NCI-H446 (cell line): ENCODE measurements around the gene FTSJ3.

Experiments
- DNase-seq, 2 experiments: peaks; one replicate each; lab custom pipeline; 2025; lab: John Stamatoyannopoulos, UW

Gene FTSJ3

DNA sequence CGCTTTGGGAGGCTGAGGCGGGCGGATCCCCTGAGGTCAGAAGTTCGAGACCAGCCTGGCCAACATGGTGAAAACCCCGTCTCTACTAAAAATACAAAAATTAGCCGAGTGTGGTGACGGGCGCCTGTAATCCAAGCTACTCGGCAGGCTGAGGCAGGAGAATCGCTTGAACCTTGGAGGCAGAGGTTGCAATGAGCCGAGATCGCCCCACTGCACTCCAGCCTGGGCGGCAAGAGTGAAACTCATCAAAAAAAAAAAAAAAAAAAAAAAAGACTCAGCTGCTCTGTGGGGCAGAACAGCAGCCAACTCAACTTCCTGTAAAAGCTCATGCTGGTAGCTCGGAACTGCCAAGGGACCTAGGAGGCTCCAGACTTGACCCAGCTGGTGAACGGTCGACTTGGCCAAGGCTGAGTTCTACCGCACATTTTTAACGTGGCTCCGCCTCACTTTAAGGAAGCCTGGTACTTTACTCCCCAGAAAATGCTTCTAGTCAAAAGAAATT lies 16.0 kb upstream of the FTSJ3 start:
- peak in 1 of 2 experiments; percentile 46 for DNase-seq

DNA sequence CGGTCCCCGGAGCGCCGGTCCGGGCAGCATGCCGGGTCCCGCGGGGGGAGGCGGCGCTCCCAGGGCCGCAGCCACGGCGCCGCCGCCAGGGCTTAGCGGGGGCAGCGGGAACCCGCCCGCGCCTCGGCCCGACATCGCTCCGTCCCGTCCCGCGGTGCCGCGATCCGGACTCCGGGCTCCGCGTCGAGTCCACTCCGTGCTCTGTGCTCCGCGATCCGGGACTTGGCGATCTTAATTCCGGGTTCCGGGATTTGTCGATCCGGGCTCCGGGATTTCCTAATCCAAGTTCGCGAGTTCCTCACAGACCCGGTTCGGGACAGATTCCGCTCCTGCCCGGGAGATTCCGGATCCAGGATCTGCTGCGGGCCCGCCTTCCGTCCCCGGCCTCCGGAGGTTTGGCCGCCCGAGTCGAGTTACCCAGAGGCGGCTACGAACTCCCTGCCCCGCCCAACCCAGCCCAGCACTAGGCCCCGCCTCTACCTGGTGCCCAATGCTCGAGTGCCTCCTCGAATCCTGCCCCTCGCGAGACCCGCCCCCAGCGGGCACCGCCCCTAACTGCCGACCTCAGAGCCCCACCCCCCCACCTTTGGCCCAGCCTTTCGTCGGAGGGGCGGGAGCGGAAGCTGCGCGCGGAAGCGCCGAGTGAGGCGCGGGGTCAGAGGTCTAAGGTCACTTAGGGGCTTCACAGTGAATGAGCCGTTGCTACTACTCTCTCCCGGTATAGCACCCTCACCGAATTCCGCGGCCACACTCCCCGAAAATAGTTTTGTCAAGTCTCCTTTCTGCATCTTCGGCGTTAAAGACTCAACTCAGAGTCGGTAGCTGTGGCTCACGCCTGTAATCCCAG lies 15.3 kb upstream of the FTSJ3 start, which contains the start of gene SMARCD2:
Gene SMARCD2 (minus strand): TSS at position 146 of the 847 bp plus-strand sequence. CDS start 11 bp downstream, at position 135.
- peak; percentile 94 to 98 for DNase-seq

DNA sequence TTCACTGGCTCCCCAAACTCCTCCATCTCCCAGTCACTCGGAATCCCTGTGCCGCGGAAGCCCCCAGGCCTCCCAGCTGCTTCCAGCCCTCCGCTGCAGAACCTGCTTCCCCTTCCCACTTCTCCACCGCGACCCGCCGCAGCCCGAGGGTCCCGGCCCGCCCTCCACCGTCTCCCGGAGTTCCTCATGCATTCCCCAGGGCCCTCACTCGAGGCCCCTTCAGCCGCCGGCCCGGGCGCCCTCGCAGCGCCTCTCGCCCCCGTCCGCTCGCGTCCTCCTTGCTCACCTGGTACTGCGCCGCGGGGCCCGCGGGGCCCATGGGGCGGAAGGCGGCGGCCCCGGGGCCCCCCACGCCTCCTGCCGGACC lies 14.7 kb upstream of the FTSJ3 start:
- DNase-seq, result no peak

DNA sequence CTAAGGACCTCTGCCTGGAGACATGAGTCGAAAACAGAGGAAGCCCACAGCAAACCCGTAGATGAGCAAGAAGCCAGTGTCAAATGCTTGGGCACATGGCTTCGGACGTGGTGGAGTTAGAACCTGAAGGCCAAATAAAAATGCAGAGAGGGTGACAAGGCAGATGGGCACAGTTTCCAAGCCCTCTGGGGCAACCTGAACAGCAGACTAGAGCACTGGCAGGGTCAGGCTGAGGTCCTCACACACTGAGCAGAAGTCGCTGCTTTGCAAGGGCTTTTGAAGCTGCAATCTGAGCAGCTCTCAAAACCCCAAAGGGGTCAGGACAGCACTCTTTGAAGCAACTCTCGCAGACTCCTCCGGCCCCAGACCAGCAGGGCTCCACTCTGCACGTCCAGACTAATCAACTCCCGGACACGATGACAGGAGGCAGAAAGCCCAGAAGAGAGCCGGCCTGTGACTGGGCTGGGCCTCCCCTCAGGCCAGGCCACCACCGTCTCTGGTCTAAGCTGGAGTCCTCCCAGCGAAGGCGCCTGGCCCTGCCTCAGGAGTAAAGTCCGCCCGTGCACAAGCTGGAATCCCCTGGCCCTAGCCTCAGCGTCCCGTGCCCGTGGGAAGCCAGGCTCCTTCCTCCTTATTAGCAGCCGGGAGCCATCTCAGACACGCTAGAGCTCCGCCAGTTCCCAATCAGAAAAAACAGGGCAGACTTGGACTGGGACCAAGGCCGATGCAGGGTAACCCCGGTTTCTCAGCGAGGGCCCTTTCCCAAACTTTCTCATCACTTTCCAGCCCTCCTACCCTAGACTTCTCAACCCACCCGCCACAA lies 14.1 kb upstream of the FTSJ3 start:
- peak in 1 of 2 experiments; percentile 58 for DNase-seq

DNA sequence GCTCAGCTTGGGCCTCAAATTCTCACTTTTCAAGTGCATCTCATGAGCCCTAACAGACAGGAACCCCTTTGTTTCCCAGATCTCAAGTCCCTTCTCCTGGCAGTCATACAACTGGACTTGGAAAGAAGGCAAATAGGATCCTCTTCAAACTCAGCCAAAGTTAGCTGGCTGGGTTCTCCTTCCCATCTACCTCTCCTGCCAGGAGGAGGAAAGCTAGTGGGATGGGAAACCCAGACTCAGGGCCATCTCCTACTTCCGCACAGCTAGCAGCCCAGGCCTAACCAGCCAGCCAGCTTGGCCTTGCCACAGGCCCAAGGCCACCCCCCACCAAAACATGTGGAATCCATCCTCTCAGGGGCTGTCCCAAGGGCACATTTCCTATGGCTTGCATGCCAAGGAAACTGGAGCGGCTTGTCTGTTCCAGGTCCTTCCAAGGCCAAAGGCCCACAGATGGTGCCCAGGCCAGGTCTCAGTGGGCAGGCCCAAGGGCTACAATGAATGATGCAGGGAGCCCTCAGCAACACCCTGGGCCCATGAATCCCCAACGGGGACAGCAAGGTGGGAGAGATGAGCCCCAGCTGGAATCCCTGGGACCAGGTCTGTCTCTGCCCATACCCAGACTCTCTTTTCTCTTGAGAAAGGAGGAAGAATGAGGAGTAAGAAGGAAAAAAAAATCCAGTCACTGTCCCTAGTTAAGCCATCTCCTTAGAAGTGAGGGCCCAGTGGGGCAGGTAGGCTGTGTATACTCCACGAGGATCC lies 13.3 kb upstream of the FTSJ3 start:
- DNase-seq, result peak in 1 of 2 experiments; percentile 78

DNA sequence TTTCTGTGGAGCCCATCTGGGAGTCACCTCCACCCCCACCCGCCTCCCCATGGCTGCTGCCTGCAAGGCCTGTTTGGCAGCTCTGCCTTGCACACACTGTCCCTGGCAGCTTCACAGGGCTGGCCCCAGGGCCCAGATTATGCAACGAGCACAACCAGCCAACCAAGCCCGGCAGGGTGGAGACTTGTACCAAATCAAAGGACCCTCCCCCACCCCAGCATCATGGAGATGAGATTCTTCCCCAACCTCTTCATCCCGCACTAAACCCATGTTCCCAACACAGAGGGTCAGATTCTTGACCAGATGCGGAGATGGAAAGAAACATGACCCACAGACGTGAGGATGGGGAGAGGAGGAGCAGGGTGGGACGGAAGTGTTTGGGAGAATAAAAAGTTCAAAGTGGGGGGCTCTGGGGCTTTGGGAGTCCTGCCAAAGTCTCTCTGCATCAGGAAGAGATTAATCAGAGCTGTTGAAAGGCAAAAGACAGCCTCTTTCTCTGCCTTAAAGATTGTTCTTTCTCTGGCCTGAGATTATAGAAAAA lies 11.2 kb upstream of the FTSJ3 start:
- DNase-seq, result peak; percentile 19 to 78

- DNase-seq, result no peak
Measured at GRCh38 chr17:63837962-63838600, 10.6 kb upstream of the FTSJ3 start.

GRCh38 chr17:63837480-63837879 lies 10.0 kb upstream of the FTSJ3 start:
- DNase-seq, result no peak

- no peak for DNase-seq
Measured at GRCh38 chr17:63836811-63837210, 9.3 kb upstream of the FTSJ3 start.

- no peak for DNase-seq
Measured at GRCh38 chr17:63835167-63835720, 7.8 kb upstream of the FTSJ3 start.

- DNase-seq, result peak; percentile 54 to 64
Measured at GRCh38 chr17:63834431-63835166, 7.1 kb upstream of the FTSJ3 start.

DNA sequence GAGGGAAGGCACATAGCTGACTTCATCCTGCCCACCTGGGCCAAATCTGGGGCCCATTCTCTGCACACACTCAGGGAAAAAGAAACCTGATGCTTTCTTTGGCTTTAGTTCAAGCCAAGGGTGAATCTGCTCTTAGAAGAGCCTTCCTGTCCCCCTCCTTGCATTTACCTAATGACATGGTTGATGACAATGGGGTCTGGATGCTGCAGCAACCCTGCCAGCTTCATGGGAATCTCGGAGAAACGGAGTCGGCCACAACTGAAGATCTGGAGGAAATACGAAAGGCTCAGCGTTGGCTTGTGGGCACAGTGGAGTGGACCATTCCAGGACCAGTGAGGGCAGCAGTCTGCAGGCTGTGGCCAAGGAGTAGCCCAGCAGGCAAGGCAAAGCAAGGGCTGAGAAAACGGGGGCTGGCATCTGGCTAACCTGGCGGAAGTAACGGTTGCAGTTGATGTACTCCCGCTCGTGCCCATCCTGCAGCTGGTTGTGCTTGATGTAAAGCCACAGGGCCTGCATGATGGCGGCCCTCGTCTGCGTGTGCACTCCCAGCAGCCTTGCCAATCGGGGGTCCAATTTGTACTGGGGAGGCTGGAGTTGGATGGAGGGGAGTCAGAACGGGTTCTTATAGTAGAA lies 6.4 kb upstream of the FTSJ3 start:
- no peak for DNase-seq

GRCh38 chr17:63833026-63833740 lies 5.7 kb upstream of the FTSJ3 start:
- no peak for DNase-seq

- DNase-seq, result no peak
Measured at GRCh38 chr17:63832455-63832854, 5.0 kb upstream of the FTSJ3 start.

- no peak for DNase-seq
Measured at GRCh38 chr17:63832014-63832413, 4.6 kb upstream of the FTSJ3 start.

- no peak for DNase-seq
Measured at GRCh38 chr17:63831505-63831904, 4.0 kb upstream of the FTSJ3 start.

DNA sequence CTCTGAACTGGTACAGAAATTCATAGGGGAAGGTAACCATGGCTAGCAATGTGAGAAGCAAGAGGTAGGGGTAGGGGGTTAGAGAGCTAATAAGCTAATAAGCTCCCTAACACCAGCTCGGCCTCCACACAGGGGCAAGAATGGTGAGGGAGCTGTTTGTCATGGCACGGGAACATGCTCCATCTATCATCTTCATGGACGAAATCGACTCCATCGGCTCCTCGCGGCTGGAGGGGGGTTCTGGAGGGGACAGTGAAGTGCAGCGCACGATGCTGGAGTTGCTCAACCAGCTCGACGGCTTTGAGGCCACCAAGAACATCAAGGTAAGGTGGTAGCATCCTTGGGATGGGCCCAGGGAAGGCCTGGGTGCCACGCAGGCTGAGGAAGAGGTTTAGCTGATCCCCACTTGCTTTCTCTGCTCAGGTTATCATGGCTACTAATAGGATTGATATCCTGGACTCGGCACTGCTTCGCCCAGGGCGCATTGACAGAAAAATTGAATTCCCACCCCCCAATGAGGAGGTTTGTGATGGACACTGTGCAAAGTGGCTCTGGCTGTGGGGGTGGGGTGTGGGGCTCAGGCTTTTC lies 3.5 kb upstream of the FTSJ3 start:
- no peak for DNase-seq

- DNase-seq, result no peak
Measured at GRCh38 chr17:63830278-63830677, 2.8 kb upstream of the FTSJ3 start.

DNA sequence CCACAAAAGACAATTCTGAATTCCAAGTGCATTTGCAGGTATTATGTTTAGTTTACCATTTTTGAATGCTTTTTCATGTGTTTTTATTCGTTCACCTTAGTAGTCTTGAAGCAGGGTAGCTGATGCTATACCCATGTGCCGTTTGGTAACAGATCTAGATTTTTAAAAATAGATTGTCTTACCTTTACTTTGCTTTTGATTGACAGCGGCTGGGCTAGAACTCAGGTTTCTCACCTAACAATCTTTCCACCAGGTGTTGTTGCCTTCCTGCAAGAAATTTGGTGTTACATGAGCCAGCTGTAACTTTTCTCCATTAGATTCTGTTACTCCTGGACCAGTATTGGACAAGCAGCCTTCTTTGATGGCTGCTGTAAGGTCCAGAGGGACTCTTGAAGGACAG lies 1.5 kb upstream of the FTSJ3 start:
- no peak for DNase-seq
